WTC11 (cell line): Measurements from ENCODE around the gene AK3.

Experiments used
- CBFB ChIP-seq: sonication (generic); formaldehyde crosslinking; IDR thresholded peaks from 2 replicates; pipeline ENCODE4 v1.8.1; 2022; ENCODE audit warnings: mild to moderate bottlenecking, low read depth, missing genetic modification reagents
- CREM ChIP-seq: sonication (generic); formaldehyde crosslinking; IDR thresholded peaks from 2 replicates; pipeline ENCODE4 v1.8.1; 2022; ENCODE audit warnings: mild to moderate bottlenecking, missing genetic modification reagents, moderate library complexity
- CTCF ChIP-seq: fragments of 200-600 bp; IDR thresholded peaks from 2 replicates; pipeline ENCODE4 v1.8.0; 2022; ENCODE audit warnings: antibody characterized with exemption
- HMGXB4 ChIP-seq: sonication (generic); formaldehyde crosslinking; IDR thresholded peaks from 2 replicates; pipeline ENCODE4 v1.8.1; 2023; ENCODE audit warnings: mild to moderate bottlenecking, moderate library complexity, missing genetic modification reagents
- RELA ChIP-seq: sonication (generic); formaldehyde crosslinking; IDR thresholded peaks from 2 replicates; pipeline ENCODE4 v1.8.1; 2022; ENCODE audit warnings: missing genetic modification reagents, mild to moderate bottlenecking, borderline replicate concordance
- SP1 ChIP-seq: sonication (generic); formaldehyde crosslinking; conservative IDR thresholded peaks from 2 replicates; pipeline ENCODE4 v1.8.1; 2022; ENCODE audit warnings: missing genetic modification reagents

GRCh38 chr9:4690144-4690543, 50.9 kb downstream of the AK3 start:
- TF ChIP-seq CBFB (CRISPR knock-in tag), result no peak
- no peak for TF ChIP-seq CTCF
- no peak for TF ChIP-seq SP1 (CRISPR knock-in tag)
- no peak for TF ChIP-seq CREM (CRISPR knock-in tag)
- TF ChIP-seq HMGXB4 (CRISPR knock-in tag), result no peak
- TF ChIP-seq RELA, result no peak
